Daoy (cell line): ENCODE results near the gene INTS12. TPM values are rescaled to one million over a fixed set of nuclear protein-coding genes. Genes with fewer than 3 reads are reported as not detected.
A peak's percentile ranks its signal among the peaks of the same experiment; 100 is the strongest.

ENCODE experiments used
- DNase-seq: peaks from one replicate; pipeline ENCODE4 v3.0.0-alpha.2; 2015; ENCODE audit warnings: low read depth
- total RNA-seq: library from RNA; depleted of rRNA; stranded (reverse); fragments of >200 nt; shearing (Covaris generic); gene quantifications from 2 replicates; pipeline ENCODE4 v1.2.3, GENCODE V29; 2014

The INTS12 gene
- total RNA-seq, 1 experiment from 2014 or later: 7.1 TPM

DNA sequence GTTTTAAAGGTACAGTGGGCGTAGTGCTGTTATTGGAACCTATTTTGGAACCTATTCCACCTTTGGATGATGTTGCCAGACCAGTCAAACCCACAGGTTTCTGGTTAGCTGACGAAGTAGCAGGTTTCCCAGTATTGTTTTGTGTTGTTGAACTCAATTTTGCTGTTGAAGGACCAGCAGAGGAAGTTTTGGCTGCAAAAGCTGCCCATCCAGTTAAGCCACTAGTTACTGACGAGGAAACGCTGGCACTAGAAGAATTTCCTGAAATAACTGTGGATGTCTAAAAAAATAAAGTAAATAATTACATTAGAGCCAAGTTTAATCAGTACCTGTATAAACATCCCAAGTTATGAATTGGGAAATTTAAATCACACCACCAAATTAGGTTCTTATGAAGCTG is 25.5 kb downstream of the INTS12 start:
- no peak for DNase-seq

DNA sequence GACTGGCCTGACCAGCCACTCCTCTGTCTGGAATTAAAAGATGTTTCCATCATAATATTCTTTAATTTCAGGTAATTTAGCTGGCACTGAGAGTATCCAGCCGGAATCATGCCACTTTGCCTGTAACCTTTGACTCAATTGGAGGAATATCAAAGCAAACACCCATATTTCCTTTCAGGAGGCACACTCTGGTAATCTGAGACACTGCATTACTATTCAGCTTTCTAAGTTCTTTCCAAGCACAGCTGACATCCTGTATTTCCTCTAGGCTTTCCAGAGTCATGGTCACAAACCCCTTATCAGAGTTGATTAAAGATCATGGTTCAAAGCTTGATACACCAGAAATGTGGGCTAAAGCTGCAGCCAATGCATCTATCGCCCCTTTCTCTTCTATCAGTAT is 29.3 kb downstream of the INTS12 start:
- DNase-seq: peak; percentile 16

DNA sequence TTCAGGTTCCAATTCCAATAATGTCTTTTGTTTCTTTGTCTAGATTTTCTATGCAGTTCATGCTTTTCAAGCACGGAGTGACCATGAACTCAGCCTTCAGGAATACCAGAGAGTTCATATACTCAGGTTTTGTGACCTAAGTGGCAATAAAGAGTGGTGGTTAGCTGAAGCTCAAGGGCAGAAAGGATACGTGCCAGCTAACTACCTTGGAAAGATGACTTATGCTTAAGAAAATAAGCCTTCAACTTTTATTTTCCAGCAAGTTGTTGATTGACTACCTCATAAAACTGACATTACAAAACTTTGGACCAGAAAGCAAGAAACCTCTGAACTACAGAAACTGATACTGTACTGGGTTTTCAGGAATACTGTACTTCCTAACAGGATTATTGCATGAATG is 30.8 kb downstream of the INTS12 start:
- DNase-seq: no peak

DNA sequence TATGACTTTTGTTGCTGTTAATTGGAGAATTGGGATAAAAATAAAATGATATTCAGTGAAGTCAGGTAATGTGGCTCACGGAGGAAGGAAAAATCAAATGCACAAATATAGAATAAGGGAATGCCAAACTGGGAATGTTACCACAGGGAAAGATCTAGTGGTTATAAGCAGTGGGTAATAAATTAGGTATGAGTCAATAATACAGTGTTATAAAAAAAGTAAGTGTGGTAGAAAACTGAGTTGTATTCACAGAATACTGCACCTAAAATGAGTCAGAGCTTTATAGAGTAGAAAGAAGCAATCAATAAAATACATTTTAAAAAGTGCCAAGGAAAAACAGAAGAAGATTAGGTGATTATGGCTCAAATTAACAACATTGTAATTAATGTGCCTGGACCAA is 34.5 kb downstream of the INTS12 start:
- no peak for DNase-seq

DNA sequence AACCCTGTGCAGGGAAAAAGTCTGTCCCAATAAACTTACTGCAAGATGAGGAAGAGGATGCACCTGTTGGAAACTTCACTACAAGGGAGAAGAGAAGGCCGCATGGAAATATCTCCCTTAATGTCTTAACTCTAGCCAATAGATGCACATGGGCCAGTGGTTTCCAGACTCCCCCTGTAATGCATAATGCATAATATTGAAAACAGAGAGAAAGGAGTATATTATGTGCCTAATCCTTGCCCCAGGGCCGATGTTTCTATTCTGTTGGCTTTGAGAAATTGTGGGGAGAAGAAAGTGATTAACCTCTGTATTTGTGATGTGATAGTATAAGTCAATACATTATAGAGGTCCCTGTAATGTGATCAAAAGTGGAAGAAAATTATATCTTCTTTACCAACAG is 37.2 kb downstream of the INTS12 start:
- DNase-seq: no peak

- no peak for DNase-seq
Observed at GRCh38 chr4:105670684-105671083, 37.8 kb downstream of the INTS12 start.

- no peak for DNase-seq
Observed at GRCh38 chr4:105666693-105667092, 41.8 kb downstream of the INTS12 start.

DNA sequence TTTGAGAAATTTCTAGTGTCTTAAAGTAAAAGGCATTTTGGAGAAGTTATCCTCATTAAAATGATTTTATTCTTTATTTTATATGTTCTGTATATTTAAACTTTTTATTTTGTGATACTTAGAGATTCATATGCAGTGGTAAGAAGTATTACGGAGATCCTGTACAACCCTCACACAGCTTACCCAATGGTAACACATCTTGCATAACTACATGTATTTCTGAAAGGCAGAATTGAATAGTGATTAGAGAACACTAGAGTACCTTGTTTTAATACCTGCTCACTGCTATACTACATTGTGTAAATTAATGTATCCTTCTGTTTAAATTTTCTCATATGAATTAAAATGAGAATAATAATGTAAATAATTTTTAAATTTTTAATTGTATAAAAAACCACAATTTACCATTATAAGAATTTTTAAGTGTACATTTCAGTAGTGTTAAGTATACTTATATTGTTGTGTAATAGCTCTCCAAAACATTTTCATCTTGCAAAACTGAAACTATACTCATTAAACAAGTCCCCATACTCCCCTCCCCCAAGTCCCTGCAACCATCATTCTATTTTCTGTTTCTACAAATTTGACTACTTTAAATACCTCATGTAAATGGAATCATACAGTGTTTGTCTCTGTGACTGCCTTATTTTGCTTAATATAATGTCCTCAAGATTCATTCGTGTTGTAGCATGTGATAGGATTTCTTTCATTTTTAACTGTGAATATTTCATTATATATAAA is 45.4 kb downstream of the INTS12 start:
- no peak for DNase-seq

DNA sequence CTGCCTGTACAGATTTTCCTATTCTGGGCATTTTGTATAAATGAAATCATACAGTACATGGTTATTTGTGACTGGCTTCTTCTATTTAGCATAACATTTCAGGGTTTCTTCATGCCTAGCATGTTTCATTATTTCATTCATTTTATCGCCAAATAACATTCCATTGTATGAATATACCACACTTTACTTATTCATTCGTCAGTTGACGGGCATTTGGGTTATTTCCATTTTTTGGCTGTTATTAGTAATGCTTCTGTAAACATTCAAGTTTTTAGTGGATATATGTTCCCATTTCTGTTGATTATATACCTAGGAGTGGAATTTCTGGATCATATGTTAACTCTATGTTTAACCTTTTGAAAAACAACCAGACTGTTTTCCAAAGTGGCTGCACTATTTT is 47.5 kb downstream of the INTS12 start:
- no peak for DNase-seq

GRCh38 chr4:105659190-105659589 is 49.3 kb downstream of the INTS12 start:
- no peak for DNase-seq

GRCh38 chr4:105657117-105657765 is 51.2 kb downstream of the INTS12 start:
- no peak for DNase-seq

- DNase-seq: no peak
Observed at GRCh38 chr4:105652286-105652888, 56.1 kb downstream of the INTS12 start.

- DNase-seq: no peak
Observed at GRCh38 chr4:105651884-105652283, 56.6 kb downstream of the INTS12 start.

- no peak for DNase-seq
Observed at GRCh38 chr4:105650190-105650589, 58.3 kb downstream of the INTS12 start.

DNA sequence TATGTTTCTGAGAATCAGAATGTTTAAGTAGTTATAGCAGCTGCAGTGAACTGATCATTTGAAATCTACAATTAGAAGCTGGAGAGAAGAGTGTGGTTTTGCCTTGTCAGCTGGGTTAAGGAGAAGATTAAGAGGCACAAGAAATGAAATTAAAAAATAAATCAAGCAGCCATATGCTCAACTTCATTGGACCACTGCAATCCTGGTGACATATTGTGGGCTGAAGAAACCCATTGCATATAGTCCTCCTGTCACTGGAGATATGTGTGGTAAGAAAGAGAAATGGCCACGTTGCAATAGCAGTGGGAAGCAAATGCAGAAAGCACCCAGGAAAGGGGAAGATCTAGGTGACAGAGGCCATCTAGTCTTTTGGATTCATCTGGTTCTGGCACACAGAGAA is 63.0 kb downstream of the INTS12 start:
- DNase-seq: no peak

DNA sequence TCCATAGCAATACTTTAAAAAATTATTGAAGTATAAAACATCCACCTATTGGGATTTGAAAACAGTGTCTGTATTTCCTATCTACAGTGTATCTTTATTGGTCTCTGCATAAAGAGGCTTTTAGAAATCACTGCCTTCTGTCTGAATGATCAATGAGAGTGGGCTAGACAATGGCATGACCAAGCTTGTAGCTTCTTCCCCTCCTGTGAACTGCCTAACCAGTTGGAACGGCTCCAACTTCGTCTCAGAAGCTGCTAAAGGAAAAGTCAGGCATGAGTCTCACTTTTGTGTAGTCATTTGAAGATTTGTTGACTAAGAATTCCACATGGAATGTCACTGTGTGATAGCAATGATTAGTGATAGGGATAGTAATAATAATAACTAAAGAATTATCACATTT is 64.2 kb downstream of the INTS12 start:
- no peak for DNase-seq

GRCh38 chr4:105641845-105642244 is 66.6 kb downstream of the INTS12 start:
- no peak for DNase-seq

- peak; percentile 11 for DNase-seq
Observed at GRCh38 chr4:105637408-105638176, 70.9 kb downstream of the INTS12 start.

GRCh38 chr4:105634402-105635080 is 73.9 kb downstream of the INTS12 start:
- no peak for DNase-seq

DNA sequence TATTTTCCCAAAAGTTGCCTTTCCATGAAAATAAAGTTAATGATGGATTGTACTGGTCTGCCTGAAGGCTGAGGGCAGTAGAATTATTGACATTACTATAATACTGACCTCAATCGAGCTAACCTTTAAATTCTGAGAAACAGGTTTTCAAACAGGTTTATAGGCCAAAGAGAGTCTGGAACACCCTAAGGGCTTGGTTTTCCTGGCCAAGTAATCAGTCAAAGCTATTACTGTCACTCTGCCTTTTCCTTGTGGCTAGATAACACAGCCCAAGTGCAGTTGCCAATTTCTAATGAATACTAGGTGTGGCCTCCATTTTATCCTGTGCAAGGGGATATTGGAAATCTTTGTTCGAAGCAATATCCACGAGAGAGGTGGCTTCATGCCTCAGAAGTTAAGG is 75.2 kb downstream of the INTS12 start:
- no peak for DNase-seq
